PFSK-1 (cell line): ENCODE measurements around the gene GPATCH8.

Source experiments
- FOXP2 ChIP-seq: optimal IDR thresholded peaks from 2 replicates; pipeline ENCODE3; 2011; ENCODE audit warnings: borderline replicate concordance, control low read depth, inconsistent platforms; ENCODE audit not compliant: insufficient read depth; ENCODE audit errors: extremely low read length, extremely low read depth
- POLR2AphosphoS5 ChIP-seq: IDR thresholded peaks from 2 replicates; pipeline ENCODE4 v1.6.1; 2012; ENCODE audit warnings: low read depth, mild to moderate bottlenecking, control low read depth, low read length, moderate library complexity
- REST ChIP-seq, 2 experiments: IDR thresholded peaks; 2 replicates each; pipeline versions ENCODE4 v1.6.1 to v1.8.0; 2011 to 2012; ENCODE audit warnings: low read depth in 2 of 2, low read length in 2 of 2, control low read depth in 1 of 2, inconsistent platforms in 1 of 2, mild to moderate bottlenecking in 1 of 2, moderate library complexity in 1 of 2; ENCODE audit not compliant: insufficient read depth in 1 of 2
- SIN3A ChIP-seq: IDR thresholded peaks from 2 replicates; pipeline ENCODE4 v1.6.1; 2012; ENCODE audit warnings: mild to moderate bottlenecking, low read length, moderate library complexity, borderline replicate concordance; ENCODE audit not compliant: insufficient read depth
- TAF1 ChIP-seq: IDR thresholded peaks from 2 replicates; pipeline ENCODE4 v1.6.1; 2012; ENCODE audit warnings: low read length, control low read depth, borderline replicate concordance; ENCODE audit not compliant: insufficient read depth

The GPATCH8 gene

GRCh38 chr17:44464037-44464436, 39.2 kb downstream of the GPATCH8 start:
- TF ChIP-seq SIN3A: no peak
- TF ChIP-seq FOXP2: no peak

- no peak for TF ChIP-seq FOXP2
These were observed 51.4 kb downstream of the GPATCH8 start for GRCh38 chr17:44451832-44452231.

- TF ChIP-seq TAF1: no peak
- TF ChIP-seq REST (IDR thresholded peaks at IDR 0.05; ENCODE audit: insufficient read depth in 1 of 2, low read depth in 2 of 2, low read length in 2 of 2): no peak
- no peak for TF ChIP-seq FOXP2
- TF ChIP-seq POLR2AphosphoS5: no peak
- no peak for TF ChIP-seq SIN3A
These were observed 52.1 kb downstream of the GPATCH8 start for GRCh38 chr17:44451016-44451627.

- TF ChIP-seq POLR2AphosphoS5: no peak
- TF ChIP-seq SIN3A: no peak
- TF ChIP-seq FOXP2: no peak
- TF ChIP-seq TAF1: no peak
- TF ChIP-seq REST (IDR thresholded peaks at IDR 0.05; ENCODE audit: insufficient read depth in 1 of 2, low read depth in 2 of 2, low read length in 2 of 2): no peak
These were observed 54.8 kb downstream of the GPATCH8 start for GRCh38 chr17:44448412-44448811.

- TF ChIP-seq FOXP2 (no peak), POLR2AphosphoS5 (no peak), REST (IDR thresholded peaks at IDR 0.05; ENCODE audit: insufficient read depth in 1 of 2, low read depth in 2 of 2, low read length in 2 of 2) (no peak), SIN3A (no peak), TAF1 (no peak)
These were observed 58.5 kb downstream of the GPATCH8 start for GRCh38 chr17:44444735-44445105.

GRCh38 chr17:44442806-44443205, 60.4 kb downstream of the GPATCH8 start:
- TF ChIP-seq FOXP2 (no peak), POLR2AphosphoS5 (no peak), REST (IDR thresholded peaks at IDR 0.05; ENCODE audit: insufficient read depth in 1 of 2, low read depth in 2 of 2, low read length in 2 of 2) (no peak), SIN3A (no peak), TAF1 (no peak)
